D721Med (cell line): ENCODE results near the gene EPS8L2.

Experiments
- DNase-seq: peaks from one replicate; pipeline ENCODE4 v3.0.0; 2011; ENCODE audit warnings: low spot score; ENCODE audit not compliant: insufficient read length
- FAIRE-seq: peaks from 2 replicates; lab custom pipeline; 2011; peaks lifted over from hg19 to GRCh38; lab: Jason Lieb, UNC
- TF ChIP-seq, protein P1 (sequence below): IDR thresholded peaks from 2 replicates; pipeline ENCODE4 v1.5.1; 2012; ENCODE audit warnings: mild to moderate bottlenecking, control low read depth; ENCODE audit not compliant: insufficient read depth; ENCODE audit errors: missing control alignments

Gene EPS8L2

DNA sequence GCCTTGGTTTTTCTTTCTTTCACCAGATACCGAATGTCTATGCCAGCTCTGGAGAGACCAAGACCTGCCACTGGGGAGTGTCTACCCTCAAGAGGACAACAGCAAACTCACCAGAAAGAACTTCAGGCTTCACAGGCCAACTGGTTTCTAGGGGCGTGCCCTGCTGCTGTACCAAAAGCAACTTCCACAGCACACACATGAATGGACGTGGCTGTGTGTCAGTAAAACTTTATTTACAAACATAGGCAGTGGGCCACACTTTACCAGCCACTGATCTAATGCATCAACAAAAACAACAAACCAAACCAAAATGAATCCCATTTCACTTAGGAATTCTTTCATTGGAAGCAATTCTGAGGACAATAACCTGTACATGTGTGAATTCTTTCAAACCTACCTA lies 27.7 kb upstream of the EPS8L2 start:
- FAIRE-seq (no peak), DNase-seq (no peak)
- TF ChIP-seq, protein P1, sequence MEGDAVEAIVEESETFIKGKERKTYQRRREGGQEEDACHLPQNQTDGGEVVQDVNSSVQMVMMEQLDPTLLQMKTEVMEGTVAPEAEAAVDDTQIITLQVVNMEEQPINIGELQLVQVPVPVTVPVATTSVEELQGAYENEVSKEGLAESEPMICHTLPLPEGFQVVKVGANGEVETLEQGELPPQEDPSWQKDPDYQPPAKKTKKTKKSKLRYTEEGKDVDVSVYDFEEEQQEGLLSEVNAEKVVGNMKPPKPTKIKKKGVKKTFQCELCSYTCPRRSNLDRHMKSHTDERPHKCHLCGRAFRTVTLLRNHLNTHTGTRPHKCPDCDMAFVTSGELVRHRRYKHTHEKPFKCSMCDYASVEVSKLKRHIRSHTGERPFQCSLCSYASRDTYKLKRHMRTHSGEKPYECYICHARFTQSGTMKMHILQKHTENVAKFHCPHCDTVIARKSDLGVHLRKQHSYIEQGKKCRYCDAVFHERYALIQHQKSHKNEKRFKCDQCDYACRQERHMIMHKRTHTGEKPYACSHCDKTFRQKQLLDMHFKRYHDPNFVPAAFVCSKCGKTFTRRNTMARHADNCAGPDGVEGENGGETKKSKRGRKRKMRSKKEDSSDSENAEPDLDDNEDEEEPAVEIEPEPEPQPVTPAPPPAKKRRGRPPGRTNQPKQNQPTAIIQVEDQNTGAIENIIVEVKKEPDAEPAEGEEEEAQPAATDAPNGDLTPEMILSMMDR = no peak

DNA sequence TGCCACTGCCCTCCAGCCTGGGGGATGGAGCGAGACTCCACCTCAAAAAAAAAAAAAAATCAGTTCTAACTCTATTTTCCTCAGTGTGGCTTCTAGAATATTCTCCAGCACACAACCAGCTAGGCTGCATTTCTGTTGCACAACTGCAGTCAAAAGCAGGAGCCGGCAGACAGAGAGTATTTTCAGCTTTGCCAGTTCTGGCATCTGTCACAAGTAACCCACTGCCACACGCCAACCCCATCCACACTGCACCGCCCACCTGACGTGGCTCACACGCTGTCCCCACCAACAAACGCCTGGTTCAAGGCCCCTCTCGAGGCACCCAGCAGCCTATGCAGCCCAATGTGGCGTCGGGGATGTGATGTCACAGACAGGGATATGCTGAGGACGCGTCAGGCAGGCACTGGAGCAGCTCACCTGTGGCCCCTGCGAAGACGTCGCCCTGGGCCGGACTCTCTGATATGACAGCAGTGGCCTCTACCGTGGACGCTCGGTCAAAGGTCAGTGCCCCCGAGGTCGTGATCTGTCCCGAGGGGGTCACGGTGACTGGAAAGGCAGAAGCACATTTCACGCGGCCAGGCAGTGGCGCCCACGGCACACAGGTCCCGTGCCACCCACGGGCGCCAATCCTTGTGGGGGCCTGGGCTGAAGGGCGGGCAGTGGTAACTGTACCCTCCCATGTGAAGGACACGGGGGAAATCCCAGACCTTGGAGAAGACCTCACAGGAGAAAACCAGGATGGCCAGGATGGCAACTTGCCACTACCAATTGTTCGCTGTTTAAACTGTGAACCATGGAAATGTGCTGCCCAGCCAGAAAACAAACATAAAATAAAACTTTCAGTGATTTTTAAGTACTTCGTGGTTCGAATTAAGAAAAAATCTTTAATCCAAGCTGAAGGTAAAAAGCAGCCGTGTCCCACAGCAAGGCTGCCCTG lies 26.5 kb upstream of the EPS8L2 start:
- TF ChIP-seq, protein P1 = no peak
- no peak for FAIRE-seq
- no peak for DNase-seq

DNA sequence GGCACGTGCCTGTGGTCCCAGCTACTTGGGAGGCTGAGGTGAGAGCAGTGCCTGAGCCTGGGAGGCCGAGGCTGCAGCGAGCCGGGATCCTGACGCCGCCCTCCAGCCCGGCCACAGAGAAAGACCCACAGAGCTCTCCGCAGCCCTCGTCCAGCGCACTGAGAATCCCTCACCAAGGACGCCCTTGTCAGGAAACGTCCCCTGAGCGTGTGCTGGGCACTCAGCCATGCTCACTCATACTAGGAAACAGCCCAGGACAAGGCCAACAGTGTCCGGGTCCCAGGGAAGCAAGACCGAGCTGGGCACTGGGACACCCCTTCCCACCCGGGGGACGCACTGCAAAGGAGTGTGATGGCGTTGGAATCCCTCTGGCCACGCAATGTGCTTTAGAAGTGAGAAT lies 25.6 kb upstream of the EPS8L2 start:
- DNase-seq (no peak), FAIRE-seq (no peak)

DNA sequence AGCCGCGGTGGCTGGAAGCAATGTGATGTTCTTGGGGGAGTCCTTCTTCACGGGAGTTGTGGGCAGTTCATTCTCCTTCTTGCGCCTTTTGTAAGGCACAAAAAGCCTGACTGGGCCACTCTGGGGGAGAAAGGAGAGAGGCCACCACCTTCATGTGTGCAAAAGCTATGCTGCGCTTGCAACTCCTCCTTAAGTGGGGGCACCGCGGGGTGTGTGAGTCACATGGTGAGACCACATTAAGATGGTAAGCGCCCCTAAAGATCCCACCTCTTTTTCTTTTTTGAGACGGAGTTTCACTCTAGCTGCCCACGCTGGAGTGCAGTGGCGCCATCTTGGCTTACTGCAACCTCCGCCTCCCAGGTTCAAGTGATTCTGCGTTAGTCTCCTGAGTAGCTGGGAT lies 25.1 kb upstream of the EPS8L2 start:
- FAIRE-seq (no peak), DNase-seq (no peak)
- TF ChIP-seq, protein P1 = no peak

More for the DNA sequence above, 25.6 kb upstream of the EPS8L2 start:
- TF ChIP-seq, protein P1 = no peak

DNA sequence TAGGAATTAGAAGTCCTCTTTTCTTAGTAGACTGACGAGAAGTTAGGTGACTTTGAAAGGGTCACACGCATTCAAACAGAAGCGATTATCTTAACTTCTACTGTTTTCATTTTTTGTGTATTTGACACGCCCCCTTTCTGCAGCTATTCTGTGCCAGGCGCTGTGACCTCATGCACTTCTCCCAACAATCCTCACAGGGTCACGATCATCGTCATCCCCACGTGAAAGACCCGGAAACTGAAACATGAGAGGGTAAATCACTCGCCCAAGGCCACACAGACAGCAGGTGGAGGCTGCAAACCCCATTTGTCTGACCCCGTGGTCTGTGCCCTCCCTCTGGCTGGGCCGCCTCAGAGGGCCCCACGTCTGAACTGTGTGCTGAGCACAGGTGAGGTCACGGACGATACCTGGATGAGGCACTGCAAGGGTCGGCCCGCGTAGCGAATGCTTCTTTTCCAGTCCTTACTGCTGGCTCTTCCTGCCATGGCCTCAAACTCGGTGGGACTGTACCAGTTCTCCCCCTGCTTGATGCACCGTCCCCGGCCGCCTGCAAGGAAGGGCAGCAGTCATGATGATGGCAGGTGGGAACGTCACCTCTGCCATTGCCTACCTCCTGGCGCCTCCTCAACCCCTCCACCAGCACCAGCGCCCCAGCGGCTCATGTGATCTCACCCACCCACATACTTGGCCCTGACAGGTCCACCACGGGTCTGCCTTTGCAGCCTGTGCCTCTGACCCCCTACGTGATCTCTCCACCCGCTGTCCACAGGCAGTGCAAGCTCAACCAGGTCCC lies 19.4 kb upstream of the EPS8L2 start:
- DNase-seq (no peak), FAIRE-seq (no peak)
- TF ChIP-seq, protein P1 = no peak

DNA sequence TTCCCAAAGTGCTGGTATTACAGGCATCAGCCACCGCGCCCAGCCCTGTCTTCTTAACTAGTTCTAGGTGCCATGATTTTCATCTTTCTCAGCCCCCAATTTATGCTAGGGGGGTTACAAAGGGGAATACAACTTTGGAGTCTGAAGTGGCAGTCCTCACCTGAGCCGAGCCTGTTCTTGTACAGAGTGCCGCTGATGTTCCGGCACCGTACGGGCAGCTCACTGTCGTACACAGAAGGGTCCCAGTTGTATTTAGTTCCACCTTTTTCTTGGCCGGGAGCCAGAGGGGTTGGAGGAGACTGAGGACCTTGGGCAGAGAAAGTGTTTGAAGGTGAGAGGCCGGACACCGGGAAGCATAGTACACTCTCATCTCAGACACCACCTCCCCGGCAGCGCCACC lies 18.3 kb upstream of the EPS8L2 start:
- TF ChIP-seq, protein P1 = no peak
- DNase-seq (no peak), FAIRE-seq (no peak)
